ENCODE data around the gene IRF2BP1. TPM values are rescaled to one million over a fixed set of nuclear protein-coding genes. Genes with fewer than 3 reads are reported as not detected.

IRF2BP1 gene
- total and polyA plus RNA-seq, 8 donors, result 10.0 to 21.5 (median 14.7) TPM

- H3K4me1 ChIP-seq, result peaks cover 44 to 52% (median 50%) of the 10 kb centered on the region in 3 donors
- FAIRE-seq, result no peak
- no peaks in the 10 kb centered on the region for H3K9me3 ChIP-seq
- intact Hi-C loops (cut with DNase I), result loop anchor here in 1 of 3 donors (2.0 kb wide), 1 partner anchor 17 kb away; the partner anchor contains the start of gene FOXA3
- no peaks in the 10 kb centered on the region for H3K27me3 ChIP-seq
- TF ChIP-seq CTCF (IDR thresholded peaks at IDR 0.05), result no peak
- H3K27ac ChIP-seq, result peak overlapping the region; percentile 61 to 96 (median 84)
- peak; percentile 46 to 54 (median 50) for ATAC-seq
- peak overlapping the region in 3 of 4 donors; percentile 21 to 83 (median 50) for H3K4me3 ChIP-seq
- peak; percentile 77 to 89 (median 86) for DNase-seq
- 11 to 14% methylated on average over 4 of the region's 4 CpGs for WGBS, 2 donors
- H3K36me3 ChIP-seq, result no peaks in the 10 kb centered on the region
These were observed 3.9 kb downstream of the IRF2BP1 start for GRCh38 chr19:45881909-45882528.

- FAIRE-seq (no peak), DNase-seq (peak in 4 of 6 donors; percentile 54 to 60 (median 58)), ATAC-seq (peak in 1 of 4 donors; percentile 3)
- 24 to 26% methylated on average over 10 of the region's 10 CpGs for WGBS, 2 donors
- TF ChIP-seq CTCF (IDR thresholded peaks at IDR 0.05), result no peak
- H3K4me1 ChIP-seq, result peaks cover 50 to 57% (median 57%) of the 10 kb centered on the region in 3 donors
- intact Hi-C loops (cut with DNase I), result no loop called here
- no peaks in the 10 kb centered on the region for H3K27me3 ChIP-seq
- peak overlapping the region; percentile 61 to 96 (median 84) for H3K27ac ChIP-seq
- no peaks in the 10 kb centered on the region for H3K9me3 ChIP-seq
- peak overlapping the region in 2 of 4 donors; percentile 50 to 83 for H3K4me3 ChIP-seq
- H3K36me3 ChIP-seq, result no peaks in the 10 kb centered on the region
These were observed 4.6 kb downstream of the IRF2BP1 start for GRCh38 chr19:45881082-45881908.

DNA sequence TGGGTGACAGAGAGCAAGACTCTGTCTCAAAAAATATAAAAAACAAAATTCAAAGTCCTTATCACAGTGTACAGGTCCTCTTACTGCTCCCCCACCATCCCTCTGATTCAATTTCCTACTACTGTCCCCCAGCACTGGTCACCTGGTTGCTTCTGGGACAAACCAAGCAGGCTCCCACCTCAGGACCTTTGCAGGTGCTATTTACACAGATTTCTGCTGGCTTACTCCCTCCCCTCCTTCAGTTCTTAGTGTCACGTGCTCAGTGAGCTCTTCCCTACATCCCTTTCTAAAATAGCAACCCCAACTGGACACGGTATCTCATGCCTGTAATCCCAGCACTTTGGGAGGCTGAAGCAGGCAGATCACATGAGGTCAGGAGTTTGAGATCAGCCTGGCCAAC lies 6.0 kb downstream of the IRF2BP1 start:
- intact Hi-C loops (cut with DNase I), result no loop called here
- peak overlapping the region in 3 of 4 donors; percentile 90 to 96 (median 96) for H3K27ac ChIP-seq
- H3K9me3 ChIP-seq, result no peaks in the 10 kb centered on the region
- DNase-seq (no peak), ATAC-seq (no peak), FAIRE-seq (no peak)
- H3K27me3 ChIP-seq, result no peaks in the 10 kb centered on the region
- H3K36me3 ChIP-seq, result no peaks in the 10 kb centered on the region
- H3K4me3 ChIP-seq, result no peak overlapping the region
- WGBS, 2 donors, result 41 to 48% methylated on average over 2 of the region's 2 CpGs
- no peak for TF ChIP-seq CTCF (IDR thresholded peaks at IDR 0.05)
- H3K4me1 ChIP-seq, result peaks cover 53 to 61% (median 54%) of the 10 kb centered on the region in 3 donors

DNA sequence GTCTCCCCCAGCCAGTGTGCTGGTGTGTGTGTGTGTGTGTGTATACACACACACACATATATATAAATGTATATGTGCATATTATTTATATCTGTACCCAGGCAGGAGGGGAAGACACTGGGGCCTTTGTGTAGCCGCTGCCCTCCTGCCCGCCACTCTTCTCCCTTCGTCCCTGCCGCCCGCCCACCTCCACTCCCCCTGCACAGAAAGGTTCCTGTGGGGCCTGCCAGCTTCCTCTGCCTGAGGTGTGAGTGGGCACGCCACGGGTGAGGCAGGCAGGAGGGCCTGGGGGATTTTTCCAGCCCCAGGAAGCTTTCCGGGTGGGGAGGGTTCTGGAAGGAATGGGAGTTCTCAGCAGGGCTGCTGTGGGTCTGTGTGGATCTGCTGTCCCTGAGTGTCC lies 6.9 kb downstream of the IRF2BP1 start:
- peak overlapping the region; percentile 76 to 96 (median 93) for H3K27ac ChIP-seq
- TF ChIP-seq CTCF (IDR thresholded peaks at IDR 0.05), result no peak
- H3K4me1 ChIP-seq, result peaks cover 44 to 59% (median 54%) of the 10 kb centered on the region in 3 donors
- peak in 2 of 6 donors; percentile 46 to 64 for DNase-seq
- no peaks in the 10 kb centered on the region for H3K27me3 ChIP-seq
- WGBS, 2 donors, result 36 to 44% methylated on average over 8 of the region's 8 CpGs
- H3K4me3 ChIP-seq, result no peak overlapping the region
- FAIRE-seq, result no peak
- intact Hi-C loops (cut with DNase I), result no loop called here
- no peaks in the 10 kb centered on the region for H3K36me3 ChIP-seq
- no peak for ATAC-seq
- H3K9me3 ChIP-seq, result no peaks in the 10 kb centered on the region

Measured in pancreas (tissue), 10 donors.